ENCODE data around the gene CD2BP2.

CD2BP2 gene

DNA sequence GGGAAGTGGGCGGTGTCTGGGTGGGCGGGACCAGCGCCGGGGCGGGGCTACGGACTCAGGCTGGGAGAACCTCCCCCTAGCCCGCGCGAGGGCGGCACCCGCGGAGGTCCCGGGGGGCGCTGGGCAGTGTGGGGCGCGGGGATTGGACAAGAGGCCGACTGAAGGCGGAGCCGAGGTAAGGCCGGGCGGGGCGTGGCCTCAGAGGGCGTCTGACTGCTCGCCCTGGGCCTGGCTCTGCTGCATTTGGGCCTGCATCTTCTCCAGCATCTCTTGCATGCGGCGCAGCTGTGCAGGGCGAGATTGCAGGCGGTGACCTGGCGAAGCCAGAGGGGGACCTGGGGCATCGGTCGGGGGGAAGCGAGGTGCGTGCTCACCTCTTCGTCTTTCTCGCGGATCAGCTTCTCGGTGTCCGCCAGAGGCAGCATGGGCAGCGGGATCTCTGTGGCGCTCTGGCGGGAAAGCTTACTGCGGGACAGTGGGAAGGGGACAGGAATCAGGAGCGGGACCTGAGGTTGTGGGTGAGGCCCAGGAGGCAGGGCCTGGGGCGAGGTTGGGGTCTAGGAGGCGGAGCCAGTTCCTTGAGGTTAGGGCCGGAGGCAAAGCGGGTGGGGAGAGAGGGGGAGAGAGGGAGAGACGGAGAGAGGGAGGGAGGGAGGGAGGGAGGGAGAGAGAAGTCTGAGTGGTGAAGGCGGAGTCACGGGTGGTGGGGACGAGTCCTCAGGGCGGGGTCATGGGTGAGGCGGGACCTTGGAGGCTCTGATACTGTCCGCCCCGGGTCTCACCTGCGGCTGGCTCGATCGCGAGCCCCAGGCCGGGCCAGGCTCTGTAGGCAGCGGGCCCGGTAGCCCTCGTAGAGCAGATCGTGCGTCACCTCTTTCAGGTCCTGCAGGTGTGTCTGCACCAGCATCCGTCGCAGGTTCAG, 23.4 kb upstream of the CD2BP2 start:
- DNase-seq (ENCODE audit: low read depth in 2 of 2), result peak; percentile 95 to 96

- DNase-seq (ENCODE audit: low read depth in 2 of 2), result peak; percentile 70 to 71
These were observed 22.7 kb upstream of the CD2BP2 start for GRCh38 chr16:30377812-30378235.

- no peak for DNase-seq (ENCODE audit: low read depth in 2 of 2)
These were observed 22.1 kb upstream of the CD2BP2 start for GRCh38 chr16:30377050-30377811.

GRCh38 chr16:30376461-30376902, 21.4 kb upstream of the CD2BP2 start:
- no peak for DNase-seq (ENCODE audit: low read depth in 2 of 2)

GRCh38 chr16:30375864-30376263, 20.8 kb upstream of the CD2BP2 start:
- no peak for DNase-seq (ENCODE audit: low read depth in 2 of 2)

DNA sequence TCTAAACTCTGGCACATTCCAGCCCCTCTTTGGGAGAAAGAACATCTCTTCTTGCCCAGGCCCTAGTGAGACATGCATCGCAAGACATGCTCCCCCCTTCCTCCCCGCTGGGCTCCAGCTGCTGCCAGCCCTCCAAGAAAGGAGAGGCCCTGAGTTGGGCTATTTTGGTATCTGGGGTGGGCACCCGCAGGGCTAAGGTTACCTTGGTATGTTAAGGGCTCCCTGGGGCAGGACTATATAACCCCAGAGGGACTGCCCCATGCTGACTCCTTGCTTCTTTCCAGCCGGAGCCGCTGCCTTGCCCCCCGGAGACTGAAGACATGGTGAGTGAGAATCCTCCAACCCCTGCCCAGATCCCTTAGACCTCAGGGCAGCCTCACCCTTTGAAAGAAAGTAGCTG, 19.4 kb upstream of the CD2BP2 start, which contains the start of gene MYL11:
Gene MYL11 (plus strand): TSS at position 265 of the 400 bp plus-strand sequence. CDS start 56 bp downstream, at position 321.
- DNase-seq (ENCODE audit: low read depth in 2 of 2), result no peak

- DNase-seq (ENCODE audit: low read depth in 2 of 2), result no peak
These were observed 17.6 kb upstream of the CD2BP2 start for GRCh38 chr16:30372725-30373124.

DNA sequence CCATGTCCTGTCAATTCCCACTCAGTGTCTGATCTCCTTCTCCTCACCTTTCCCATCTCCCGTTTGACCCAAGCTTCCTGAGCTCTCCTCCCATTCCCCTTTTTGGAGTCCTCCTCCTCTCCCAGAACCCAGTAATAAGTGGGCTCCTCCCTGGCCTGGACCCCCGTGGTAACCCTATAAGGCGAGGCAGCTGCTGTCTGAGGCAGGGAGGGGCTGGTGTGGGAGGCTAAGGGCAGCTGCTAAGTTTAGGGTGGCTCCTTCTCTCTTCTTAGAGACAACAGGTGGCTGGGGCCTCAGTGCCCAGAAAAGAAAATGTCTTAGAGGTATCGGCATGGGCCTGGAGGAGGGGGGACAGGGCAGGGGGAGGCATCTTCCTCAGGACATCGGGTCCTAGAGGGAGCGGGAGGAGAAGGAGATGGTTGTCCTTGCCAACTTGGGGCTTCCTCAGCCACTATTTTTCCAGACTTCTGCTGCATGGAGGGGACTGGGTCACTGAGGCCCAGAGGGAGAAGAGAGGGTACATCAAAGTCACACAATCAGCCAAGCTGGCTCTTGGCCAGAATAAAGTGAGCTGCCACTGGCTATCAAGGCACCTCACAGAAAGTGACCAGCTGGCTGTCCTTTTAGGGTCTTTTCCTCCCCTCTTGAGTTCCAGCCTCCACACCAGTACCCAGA, 17.1 kb upstream of the CD2BP2 start:
- DNase-seq (ENCODE audit: low read depth in 2 of 2), result no peak

GRCh38 chr16:30371248-30371816, 16.2 kb upstream of the CD2BP2 start:
- no peak for DNase-seq (ENCODE audit: low read depth in 2 of 2)

GRCh38 chr16:30370456-30371247, 15.5 kb upstream of the CD2BP2 start, which contains the start of gene TBC1D10B:
TBC1D10B (minus strand) TSS chr16:30370494; CDS start chr16:30370183, 311 bp downstream.
- DNase-seq (ENCODE audit: low read depth in 2 of 2), result peak; percentile 100

GRCh38 chr16:30369938-30370455, 14.9 kb upstream of the CD2BP2 start:
- DNase-seq (ENCODE audit: low read depth in 2 of 2), result no peak

GRCh38 chr16:30369091-30369937, 14.2 kb upstream of the CD2BP2 start:
- no peak for DNase-seq (ENCODE audit: low read depth in 2 of 2)

- DNase-seq (ENCODE audit: low read depth in 2 of 2), result no peak
These were observed 13.6 kb upstream of the CD2BP2 start for GRCh38 chr16:30368792-30369090.

- peak; percentile 4 to 23 for DNase-seq (ENCODE audit: low read depth in 2 of 2)
These were observed 13.1 kb upstream of the CD2BP2 start for GRCh38 chr16:30368122-30368791.

- DNase-seq (ENCODE audit: low read depth in 2 of 2), result no peak
These were observed 12.4 kb upstream of the CD2BP2 start for GRCh38 chr16:30367349-30368009.

DNA sequence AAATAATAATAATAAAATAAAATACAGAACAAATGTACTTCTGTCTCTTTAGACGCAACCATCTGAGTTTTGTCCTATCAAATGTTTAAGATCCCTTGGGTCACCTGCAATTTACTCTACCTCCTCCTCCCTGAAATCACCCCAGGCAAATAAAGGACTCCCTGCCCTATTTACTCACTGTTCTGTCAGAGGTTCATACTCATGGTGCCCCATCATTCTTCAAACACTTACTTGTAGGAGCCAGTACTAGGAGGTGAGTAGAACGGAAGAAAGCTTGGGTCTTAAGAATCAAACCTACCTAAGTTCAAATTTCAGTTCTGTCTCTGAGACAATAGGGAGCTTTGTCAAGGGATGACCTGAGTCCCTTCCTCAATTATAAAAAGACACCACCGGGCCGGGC, 11.4 kb upstream of the CD2BP2 start:
- DNase-seq (ENCODE audit: low read depth in 2 of 2), result no peak

DNA sequence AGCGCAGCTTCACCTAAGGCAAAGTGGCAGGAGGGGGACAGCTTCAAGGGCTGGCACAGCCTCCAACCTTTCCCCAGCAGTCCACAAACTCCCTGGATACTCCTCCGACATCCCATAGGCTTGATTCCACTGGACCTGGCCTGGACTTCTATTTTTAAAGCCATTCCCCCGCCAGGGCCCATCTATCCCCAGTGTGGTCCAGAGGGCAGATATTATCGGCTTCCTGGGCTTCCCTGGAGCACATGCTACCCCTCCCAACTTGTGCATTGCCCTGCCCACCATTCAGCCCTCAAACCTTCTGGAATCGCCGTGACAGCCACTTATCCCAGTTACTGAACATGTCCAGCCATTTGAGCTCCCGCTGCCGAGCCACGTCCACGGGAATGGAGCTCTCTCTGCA, 10.1 kb upstream of the CD2BP2 start:
- no peak for DNase-seq (ENCODE audit: low read depth in 2 of 2)

DNA sequence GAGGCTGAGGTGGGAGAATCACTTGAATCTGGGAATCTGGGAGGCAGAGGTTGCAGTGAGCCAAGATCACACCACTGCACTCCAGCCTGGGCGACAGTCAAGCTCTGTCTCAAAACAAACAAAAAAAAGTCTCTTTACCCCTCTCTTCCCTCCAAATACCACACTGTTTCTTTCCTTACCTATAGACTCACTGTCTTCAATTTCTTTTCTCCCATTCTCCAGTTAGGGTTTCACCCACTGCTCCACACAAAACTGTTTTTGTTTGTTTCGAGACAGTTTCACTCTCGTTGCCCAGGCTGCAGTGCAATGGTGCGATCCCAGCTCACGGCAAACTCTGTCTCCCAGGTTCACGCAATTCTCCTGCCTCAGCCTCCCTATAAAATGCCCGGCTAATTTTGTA, 6.1 kb upstream of the CD2BP2 start:
- no peak for DNase-seq (ENCODE audit: low read depth in 2 of 2)

- no peak for DNase-seq (ENCODE audit: low read depth in 2 of 2)
These were observed 4.7 kb upstream of the CD2BP2 start for GRCh38 chr16:30359871-30360170.
